AG09309 (cell line): ENCODE results near the gene GPC3.

Experiments used
- DNase-seq: peaks from one replicate; pipeline ENCODE4 v3.0.0-alpha.2; 2010; ENCODE audit warnings: low read depth
- H3K4me3 ChIP-seq: 2 replicates; pipeline ENCODE4 v1.5.1; 2011; ENCODE audit warnings: mild to moderate bottlenecking, low read depth, low read length, moderate library complexity; ENCODE audit not compliant: control insufficient read depth
- TF ChIP-seq, protein P1 (sequence below): IDR thresholded peaks from 2 replicates; pipeline ENCODE4 v1.5.1; 2011; ENCODE audit warnings: mild to moderate bottlenecking, low read depth, low read length, inconsistent platforms; ENCODE audit not compliant: insufficient read depth, control insufficient read depth; ENCODE audit errors: missing control alignments

Gene GPC3

DNA sequence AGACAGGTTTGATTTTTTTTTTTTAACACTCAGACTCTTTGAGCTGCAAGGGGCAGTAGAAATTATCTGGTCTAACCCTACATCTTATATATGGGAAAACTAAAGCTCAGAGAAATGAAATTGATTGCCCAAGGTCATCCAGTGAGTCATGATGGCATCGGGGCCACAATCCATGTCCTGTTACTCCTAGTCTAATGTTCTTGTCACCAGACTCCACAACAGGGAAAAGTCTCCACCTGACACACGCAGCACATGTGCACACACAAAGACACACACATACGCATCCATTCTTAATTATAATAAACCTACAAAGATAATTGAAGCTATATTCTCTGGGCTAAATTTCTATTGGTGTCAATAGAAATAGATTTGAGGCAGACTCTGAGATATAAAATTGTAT is 48.4 kb downstream of the GPC3 start:
- TF ChIP-seq, protein P1, sequence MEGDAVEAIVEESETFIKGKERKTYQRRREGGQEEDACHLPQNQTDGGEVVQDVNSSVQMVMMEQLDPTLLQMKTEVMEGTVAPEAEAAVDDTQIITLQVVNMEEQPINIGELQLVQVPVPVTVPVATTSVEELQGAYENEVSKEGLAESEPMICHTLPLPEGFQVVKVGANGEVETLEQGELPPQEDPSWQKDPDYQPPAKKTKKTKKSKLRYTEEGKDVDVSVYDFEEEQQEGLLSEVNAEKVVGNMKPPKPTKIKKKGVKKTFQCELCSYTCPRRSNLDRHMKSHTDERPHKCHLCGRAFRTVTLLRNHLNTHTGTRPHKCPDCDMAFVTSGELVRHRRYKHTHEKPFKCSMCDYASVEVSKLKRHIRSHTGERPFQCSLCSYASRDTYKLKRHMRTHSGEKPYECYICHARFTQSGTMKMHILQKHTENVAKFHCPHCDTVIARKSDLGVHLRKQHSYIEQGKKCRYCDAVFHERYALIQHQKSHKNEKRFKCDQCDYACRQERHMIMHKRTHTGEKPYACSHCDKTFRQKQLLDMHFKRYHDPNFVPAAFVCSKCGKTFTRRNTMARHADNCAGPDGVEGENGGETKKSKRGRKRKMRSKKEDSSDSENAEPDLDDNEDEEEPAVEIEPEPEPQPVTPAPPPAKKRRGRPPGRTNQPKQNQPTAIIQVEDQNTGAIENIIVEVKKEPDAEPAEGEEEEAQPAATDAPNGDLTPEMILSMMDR = no peak
- no peak for DNase-seq
- H3K4me3 ChIP-seq = no peak overlapping the region

DNA sequence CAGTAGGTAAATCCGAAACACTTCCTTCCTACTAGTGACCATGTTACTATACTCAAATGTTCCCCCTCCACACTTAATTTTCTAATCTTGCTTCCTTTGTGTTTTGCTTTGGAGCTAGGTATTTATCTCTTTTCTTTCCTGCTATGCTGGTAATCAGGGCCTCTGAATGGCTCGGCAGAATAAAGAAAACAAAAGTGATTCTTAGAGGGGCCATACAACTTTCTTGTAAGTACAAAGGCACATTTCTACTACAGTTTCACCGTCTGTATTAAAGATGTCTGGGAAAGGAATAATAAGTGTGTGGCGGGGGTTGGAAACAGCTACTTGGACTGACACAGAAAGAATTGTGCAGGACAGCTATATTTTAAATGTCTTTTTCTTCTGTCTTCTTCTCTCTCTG is 50.3 kb downstream of the GPC3 start:
- DNase-seq = no peak
- TF ChIP-seq, protein P1 = no peak
- no peak overlapping the region for H3K4me3 ChIP-seq

GRCh38 chrX:133933316-133933715 is 52.1 kb downstream of the GPC3 start:
- DNase-seq = no peak
- no peak overlapping the region for H3K4me3 ChIP-seq
- TF ChIP-seq, protein P1 = no peak

- H3K4me3 ChIP-seq = no peak overlapping the region
- DNase-seq = no peak
- TF ChIP-seq, protein P1 = no peak
Measured at GRCh38 chrX:133929836-133930464, 55.4 kb downstream of the GPC3 start.

- TF ChIP-seq, protein P1 = no peak
- no peak overlapping the region for H3K4me3 ChIP-seq
- no peak for DNase-seq
Measured at GRCh38 chrX:133928365-133928764, 57.0 kb downstream of the GPC3 start.

DNA sequence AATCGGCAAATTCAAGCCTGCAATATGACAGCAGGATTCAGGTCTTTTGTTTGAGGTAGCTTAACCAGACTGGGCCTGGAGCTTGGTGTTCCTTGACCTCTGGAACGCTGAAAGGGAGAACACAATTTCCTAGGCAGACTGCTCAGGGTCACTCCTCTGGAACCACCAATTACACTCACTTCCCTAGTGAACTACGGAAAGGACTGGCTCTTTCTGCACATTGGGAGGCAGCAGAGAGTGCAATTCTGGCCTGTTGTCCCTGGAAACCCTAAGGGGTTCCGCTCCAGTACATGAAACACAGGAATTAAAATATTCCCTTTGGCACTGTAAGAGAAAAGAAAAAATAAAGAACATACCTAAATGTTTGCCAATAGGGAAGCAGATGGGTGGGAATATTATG is 58.6 kb downstream of the GPC3 start:
- no peak for DNase-seq
- TF ChIP-seq, protein P1 = no peak
- H3K4me3 ChIP-seq = no peak overlapping the region
